Effector CD8-positive, alpha-beta T cell (primary cell): ENCODE data around the gene DPM3.
"Not testable (repeated sequence)": the region's sequence is repeated elsewhere in the genome, so short reads cannot be mapped to it uniquely, and the experiment has no call there.

Source experiments
- DNase-seq: peaks from one replicate; lab custom pipeline; 2025; lab: John Stamatoyannopoulos, UW
- total RNA-seq, 4 experiments: gene quantifications; one replicate each; lab custom pipeline; 2026; lab: John Stamatoyannopoulos, UW

Gene DPM3
- total RNA-seq: 6.0 to 8.5 (median 7.8) reads per million in 4 experiments

DNA sequence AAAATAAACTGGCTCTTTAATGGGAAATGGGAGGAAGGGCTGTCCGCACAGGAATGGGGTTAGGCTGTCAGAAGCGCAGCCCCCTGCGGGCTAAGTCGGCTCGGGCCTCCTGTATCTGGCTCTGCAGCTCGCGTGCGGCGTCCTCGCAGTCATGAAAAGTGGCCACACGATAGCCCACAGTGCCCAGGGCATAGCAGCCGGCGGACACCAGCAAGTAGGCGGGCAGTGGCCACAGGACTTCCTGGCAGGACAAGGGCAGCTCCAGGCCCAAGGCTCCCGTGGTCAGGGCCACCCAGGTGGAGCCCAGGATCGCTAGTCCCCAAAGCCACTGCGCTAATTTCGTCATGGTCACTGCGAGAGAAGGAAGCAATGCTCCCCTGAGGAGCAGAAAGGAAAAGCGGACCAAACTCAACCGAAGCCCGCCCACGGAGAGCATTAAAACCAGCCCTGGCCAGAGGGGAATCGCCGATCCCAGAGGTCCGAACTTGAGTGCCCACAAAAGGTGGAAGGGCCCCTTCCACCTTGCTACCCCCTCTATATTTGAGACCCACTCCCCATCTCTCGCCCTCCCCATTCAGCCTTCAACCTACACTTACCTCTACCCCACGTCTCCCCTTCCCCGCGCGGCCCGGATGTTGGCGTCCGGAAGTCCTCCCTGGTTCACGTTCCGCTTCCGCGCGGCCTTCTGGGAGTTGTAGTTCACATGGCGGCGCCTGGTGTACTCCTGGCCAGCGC is at the start of gene DPM3:
Gene DPM3 (minus strand): TSS at position 637 of the 735 bp plus-strand sequence. CDS start 291 bp downstream, at position 346.
- peak; percentile 80 for DNase-seq

DNA sequence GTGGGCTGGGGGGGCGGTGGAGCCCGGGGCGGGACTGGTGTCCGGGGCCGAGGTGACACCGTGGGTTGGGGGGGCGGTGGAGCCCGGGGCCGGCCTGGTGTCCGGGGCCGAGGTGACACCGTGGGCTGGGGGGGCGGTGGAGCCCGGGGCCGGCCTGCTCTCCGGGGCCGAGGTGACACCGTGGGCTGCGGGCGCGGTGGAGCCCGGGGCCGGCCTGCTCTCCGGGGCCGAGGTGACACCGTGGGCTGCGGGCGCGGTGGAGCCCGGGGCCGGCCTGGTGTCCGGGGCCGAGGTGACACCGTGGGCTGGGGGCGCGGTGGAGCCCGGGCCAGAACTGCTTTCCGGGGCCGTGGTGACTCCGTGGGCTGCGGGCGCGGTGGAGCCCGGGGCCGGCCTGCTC is 49.6 kb upstream of the DPM3 start:
- DNase-seq: not testable (repeated sequence)

GRCh38 chr1:155188268-155188667 is 47.9 kb upstream of the DPM3 start:
- no peak for DNase-seq

DNA sequence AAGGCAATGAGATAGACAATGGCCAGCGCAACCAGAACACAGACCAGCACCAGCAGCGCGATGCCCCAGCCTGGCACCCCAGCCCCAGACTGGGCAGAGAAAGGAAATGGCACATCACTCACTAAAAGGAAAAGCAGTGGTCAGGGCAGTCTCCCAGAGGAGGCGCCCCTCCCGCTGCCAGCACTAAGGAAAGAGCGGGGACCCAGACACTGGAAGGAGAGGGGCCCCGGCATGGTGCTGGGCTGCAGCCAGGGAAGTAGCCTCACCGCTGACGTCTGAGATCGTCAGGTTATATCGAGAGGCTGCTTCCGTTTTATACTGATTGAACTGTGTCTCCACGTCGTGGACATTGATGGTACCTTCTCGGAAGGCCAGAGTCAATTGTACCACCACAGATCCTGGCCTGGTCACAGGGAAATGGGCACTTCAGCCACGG is 47.1 kb upstream of the DPM3 start:
- DNase-seq: no peak

- DNase-seq: no peak
These were observed 46.6 kb upstream of the DPM3 start for GRCh38 chr1:155186794-155187455.

DNA sequence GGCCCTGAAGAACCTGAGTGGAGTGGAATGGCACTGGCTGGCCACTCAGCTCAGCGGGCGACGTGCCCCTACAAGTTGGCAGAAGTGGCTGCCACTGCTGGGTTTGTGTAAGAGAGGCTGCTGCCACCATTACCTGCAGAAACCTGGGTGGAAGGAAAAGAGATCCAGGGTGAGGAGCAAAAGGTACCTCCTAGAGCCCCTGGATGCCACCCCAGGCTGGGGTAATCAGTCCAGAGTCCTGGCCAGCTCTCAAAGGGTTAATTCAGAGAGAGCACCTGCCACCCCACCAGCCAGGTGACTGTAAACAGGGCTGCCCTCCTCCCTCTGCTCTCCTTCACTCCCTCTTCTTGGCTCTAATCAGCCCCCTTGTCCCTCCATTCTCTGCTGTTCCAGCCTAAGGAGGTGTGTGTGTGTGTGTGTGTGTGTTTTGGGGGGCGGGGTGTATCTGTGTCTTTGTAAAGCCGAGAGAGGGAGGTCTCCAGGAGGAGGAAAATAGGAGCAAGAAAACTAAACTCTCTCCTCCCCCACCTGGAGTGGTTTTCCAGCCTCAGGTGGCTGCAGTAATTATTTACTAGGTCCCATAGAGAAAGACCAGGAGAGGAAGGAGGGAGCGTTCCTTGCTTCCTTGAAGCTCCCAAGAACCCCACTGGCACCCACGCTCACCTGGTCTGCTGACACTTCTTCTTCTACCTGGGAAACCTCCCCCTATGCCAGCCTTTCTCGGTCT is 45.9 kb upstream of the DPM3 start:
- no peak for DNase-seq

GRCh38 chr1:155185783-155186066 is 45.4 kb upstream of the DPM3 start:
- no peak for DNase-seq

DNA sequence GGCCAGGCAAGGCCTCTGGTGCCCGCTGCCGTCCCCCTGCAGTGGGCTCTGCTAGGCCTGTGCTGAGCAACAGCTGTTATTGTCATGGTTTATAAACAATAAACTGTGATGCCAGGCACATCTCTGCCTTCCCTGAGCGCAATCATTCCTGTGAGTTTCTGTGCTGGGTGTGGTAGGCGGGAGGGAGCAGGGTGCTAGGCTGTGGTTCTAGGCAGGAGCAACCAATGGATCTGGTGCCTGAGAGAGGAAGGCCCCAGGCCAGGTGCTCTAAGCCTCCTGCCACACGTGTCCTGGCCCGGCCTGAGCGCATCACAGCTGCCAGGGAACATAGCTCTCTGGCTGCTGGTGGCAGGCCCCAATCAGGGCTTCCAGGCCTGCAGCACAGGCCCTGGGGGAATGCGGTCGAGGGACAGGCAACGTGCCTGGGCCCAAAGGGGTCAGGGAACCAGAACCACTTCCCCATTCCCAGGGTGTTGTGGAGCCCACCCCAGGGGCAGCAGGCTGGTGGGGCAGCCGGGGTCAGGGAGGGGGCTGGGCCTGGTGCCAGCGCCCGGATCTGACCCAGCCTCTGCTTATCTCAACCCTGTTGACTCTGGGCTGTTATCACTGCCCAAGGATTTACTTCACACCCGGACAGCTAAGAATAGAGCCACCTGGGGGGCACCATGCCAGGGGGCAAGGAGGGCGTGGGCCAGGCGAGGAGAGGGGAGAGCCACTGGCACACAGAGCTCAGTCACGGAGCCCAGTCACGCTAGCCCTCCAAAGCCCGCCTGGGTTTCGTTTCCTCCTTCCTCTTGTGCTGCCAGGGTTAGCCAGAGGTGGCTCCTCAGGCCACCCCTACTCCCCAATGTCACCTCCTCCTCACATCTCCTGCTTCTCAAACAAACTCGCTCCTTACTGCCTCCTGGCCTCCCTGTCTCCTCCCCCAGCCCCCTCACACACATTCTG is 44.8 kb upstream of the DPM3 start:
- no peak for DNase-seq

GRCh38 chr1:155184351-155184811 is 44.0 kb upstream of the DPM3 start:
- DNase-seq: no peak

DNA sequence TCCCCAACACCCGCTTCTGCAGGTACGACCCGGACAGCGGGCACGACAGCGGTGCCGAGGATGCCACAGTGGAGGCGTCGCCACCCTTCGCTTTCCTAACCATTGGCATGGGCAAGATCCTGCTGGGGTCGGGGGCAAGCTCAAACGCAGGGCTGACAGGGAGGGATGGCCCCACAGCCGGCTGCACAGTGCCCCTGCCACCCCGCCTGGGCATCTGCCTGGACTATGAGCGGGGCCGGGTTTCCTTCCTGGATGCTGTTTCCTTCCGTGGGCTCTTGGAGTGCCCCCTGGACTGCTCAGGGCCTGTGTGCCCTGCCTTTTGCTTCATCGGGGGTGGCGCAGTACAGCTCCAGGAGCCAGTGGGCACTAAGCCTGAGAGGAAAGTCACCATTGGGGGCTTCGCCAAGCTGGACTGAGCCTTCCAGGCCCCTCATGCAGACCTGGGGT is 43.5 kb upstream of the DPM3 start:
- no peak for DNase-seq

DNA sequence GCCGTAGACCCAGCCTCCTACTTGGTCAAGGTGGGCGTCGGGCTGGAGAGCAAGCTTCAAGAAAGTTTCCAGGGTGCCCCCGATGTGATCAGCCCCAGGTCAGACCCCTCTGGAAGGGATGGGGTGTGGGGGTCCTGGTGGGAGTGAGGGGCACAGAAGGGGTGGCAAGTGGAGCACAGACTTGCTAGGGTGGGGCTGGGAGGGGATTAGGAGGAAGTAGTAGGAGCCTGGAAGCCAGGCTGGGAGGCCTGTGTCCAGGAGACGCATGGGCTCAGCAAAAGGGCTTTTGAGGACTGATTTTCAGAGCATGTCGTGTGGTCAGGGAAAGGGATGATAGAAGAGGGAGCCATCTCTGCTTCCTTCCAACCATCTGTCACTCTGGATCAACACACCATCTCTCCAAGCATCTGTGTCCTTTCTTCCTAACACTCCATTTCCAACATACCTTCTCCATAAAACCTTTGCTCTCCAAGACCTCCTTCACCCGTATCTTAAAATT is 41.8 kb upstream of the DPM3 start:
- DNase-seq: no peak

GRCh38 chr1:155181371-155182051 is 41.2 kb upstream of the DPM3 start:
- DNase-seq: no peak

GRCh38 chr1:155179112-155180031 is 39.0 kb upstream of the DPM3 start:
- DNase-seq: no peak

DNA sequence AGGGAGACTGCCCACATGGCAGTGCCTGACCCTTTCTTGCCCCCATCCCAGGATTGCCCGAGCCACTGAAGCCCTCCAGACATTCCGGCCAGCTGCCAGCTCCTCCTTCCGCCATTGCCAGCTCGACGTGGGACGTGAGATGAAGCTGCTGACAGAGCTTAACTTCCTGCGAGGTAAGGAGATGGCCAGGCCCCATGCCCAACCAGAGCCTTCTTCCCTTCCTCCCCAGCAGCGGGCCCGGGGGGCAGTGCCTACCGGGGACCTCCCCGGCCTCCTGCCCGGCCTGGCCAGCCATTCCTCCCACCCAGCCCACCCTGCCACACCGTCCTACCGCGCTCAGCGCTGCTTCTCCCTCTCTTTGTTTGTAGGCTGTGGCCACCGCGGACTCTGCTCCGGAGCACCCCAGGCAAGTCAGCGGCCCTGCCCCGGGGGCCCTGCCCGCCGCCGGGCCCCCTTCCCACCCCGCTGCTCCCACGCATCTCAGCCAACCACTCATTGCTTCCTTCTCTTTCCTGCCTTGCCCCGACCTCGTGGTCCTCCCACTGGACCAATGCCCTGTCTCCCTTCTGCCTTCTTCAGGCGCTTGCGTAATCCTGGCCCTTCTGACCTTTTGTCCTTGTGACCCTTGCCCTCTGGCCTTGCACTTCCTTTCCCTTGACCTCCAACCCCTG is 38.2 kb upstream of the DPM3 start:
- no peak for DNase-seq

GRCh38 chr1:155177918-155178281 is 37.6 kb upstream of the DPM3 start:
- no peak for DNase-seq

DNA sequence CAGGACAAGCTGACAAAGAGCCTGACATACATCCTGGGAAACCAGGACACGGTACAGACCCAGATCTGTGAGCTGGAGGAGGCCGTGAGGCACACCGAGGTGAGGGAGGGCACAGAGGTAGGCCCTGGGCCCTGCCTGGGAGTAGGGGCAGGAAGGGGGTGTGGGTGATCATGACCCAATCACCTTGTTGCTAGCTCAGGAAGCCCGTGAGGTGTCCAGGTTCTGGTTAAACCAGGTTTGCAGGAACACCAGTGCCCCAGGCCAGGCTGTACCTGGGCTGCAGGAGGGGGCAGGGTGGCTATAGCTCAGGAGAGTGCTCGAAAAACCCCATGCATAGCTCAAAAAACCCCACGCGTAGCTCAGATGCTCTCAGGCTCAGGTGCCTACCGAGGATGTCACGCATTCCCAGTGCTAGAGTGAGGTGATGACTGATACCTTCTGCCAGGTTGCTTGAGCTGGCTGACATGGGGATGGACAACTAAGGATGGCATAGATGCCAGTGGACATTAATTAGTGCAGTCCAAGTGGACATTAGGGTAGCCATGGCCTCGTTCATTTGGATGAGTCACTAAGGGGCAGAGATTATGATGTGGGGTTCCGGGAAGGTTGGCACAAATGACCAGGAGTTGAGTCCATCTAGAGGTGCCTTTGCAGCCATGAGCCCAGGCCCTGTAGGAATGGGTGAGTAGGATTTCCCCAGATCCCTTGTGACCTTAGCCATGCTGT is 37.0 kb upstream of the DPM3 start:
- no peak for DNase-seq

GRCh38 chr1:155176544-155177071 is 36.3 kb upstream of the DPM3 start:
- DNase-seq: peak; percentile 79

DNA sequence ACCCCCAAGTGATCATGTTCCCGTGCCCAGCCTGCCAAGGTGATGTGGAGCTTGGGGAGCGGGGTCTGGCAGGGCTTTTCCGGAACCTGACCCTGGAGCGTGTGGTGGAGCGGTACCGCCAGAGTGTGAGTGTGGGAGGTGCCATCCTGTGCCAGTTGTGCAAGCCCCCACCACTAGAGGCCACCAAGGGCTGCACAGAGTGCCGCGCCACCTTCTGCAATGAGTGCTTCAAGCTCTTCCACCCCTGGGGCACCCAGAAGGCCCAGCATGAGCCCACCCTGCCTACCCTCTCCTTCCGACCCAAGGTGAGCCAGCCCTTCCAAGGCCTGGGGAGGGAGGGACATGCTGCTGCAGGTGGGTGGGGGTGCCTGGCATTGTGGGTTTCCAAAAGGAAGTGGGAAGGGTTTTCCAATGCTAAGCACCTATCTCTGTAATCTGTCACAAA is 35.6 kb upstream of the DPM3 start:
- DNase-seq: no peak
